HG03103 (cell line): ENCODE results near the gene TBC1D5.
"Not testable (repeated sequence)": the region's sequence is repeated elsewhere in the genome, so short reads cannot be mapped to it uniquely, and the experiment has no call there.

ENCODE experiments used
- ATAC-seq: cut with Tn5 transposase; IDR thresholded peaks from one replicate; pipeline ENCODE4 v1.9.1; 2021; ENCODE audit warnings: low read depth; ENCODE audit not compliant: unreplicated experiment

TBC1D5 gene

GRCh38 chr3:17431484-17432045 is 310.9 kb downstream of the TBC1D5 start:
- no peak for ATAC-seq

- ATAC-seq, result no peak
Observed at GRCh38 chr3:17431004-17431403, 311.4 kb downstream of the TBC1D5 start.

GRCh38 chr3:17430582-17430981 is 311.8 kb downstream of the TBC1D5 start:
- no peak for ATAC-seq

- ATAC-seq, result no peak
Observed at GRCh38 chr3:17423786-17424536, 318.5 kb downstream of the TBC1D5 start.

- no peak for ATAC-seq
Observed at GRCh38 chr3:17422636-17423035, 319.8 kb downstream of the TBC1D5 start.

GRCh38 chr3:17420668-17421067 is 321.8 kb downstream of the TBC1D5 start:
- no peak for ATAC-seq

- peak; percentile 91 for ATAC-seq
Observed at GRCh38 chr3:17412950-17413530, 329.4 kb downstream of the TBC1D5 start.

- ATAC-seq, result no peak
Observed at GRCh38 chr3:17411157-17411877, 331.1 kb downstream of the TBC1D5 start.

GRCh38 chr3:17407576-17407975 is 334.9 kb downstream of the TBC1D5 start:
- no peak for ATAC-seq

- ATAC-seq, result no peak
Observed at GRCh38 chr3:17404548-17404947, 337.9 kb downstream of the TBC1D5 start.

GRCh38 chr3:17402442-17402841 is 340.0 kb downstream of the TBC1D5 start:
- ATAC-seq, result no peak

GRCh38 chr3:17401912-17402311 is 340.5 kb downstream of the TBC1D5 start:
- ATAC-seq, result no peak

GRCh38 chr3:17399586-17399985 is 342.8 kb downstream of the TBC1D5 start:
- ATAC-seq, result peak; percentile 40

- ATAC-seq, result peak; percentile 92
Observed at GRCh38 chr3:17398959-17399551, 343.4 kb downstream of the TBC1D5 start.

GRCh38 chr3:17396036-17396435 is 346.4 kb downstream of the TBC1D5 start:
- no peak for ATAC-seq

GRCh38 chr3:17394541-17395155 is 347.8 kb downstream of the TBC1D5 start:
- ATAC-seq, result no peak

GRCh38 chr3:17392516-17392915 is 349.9 kb downstream of the TBC1D5 start:
- ATAC-seq, result not testable (repeated sequence)

GRCh38 chr3:17390785-17391184 is 351.6 kb downstream of the TBC1D5 start:
- no peak for ATAC-seq

GRCh38 chr3:17387108-17387507 is 355.3 kb downstream of the TBC1D5 start:
- ATAC-seq, result no peak

- ATAC-seq, result no peak
Observed at GRCh38 chr3:17386432-17386831, 356.0 kb downstream of the TBC1D5 start.
